Measurements from ENCODE around the gene EEPD1. TPM values are rescaled to one million over a fixed set of nuclear protein-coding genes. Genes with fewer than 3 reads are reported as not detected.
A peak's percentile ranks its signal among the peaks of the same experiment; 100 is the strongest.

Gene EEPD1
- total and polyA plus RNA-seq, 2 donors = 16.9 to 32.8 TPM

GRCh38 chr7:36204044-36204663, 51.1 kb downstream of the EEPD1 start:
- WGBS = 84% methylated on average over 5 of the region's 5 CpGs
- peaks cover 46 to 80% of the 10 kb centered on the region in 2 donors for H3K4me1 ChIP-seq (ENCODE audit: control insufficient read depth in 2 of 2, insufficient read depth in 2 of 2, low read length in 2 of 2)
- no peak for DNase-seq (ENCODE audit: low read depth in 6 of 9, low spot score in 9 of 9)
- no peak overlapping the region for H3K27ac ChIP-seq (ENCODE audit: low read depth in 1 of 2, low read length in 1 of 2)
- H3K4me3 ChIP-seq (ENCODE audit: low read length in 2 of 2) = no peak overlapping the region
- no peaks in the 10 kb centered on the region for H3K36me3 ChIP-seq (ENCODE audit: control insufficient read depth in 2 of 2, insufficient read depth in 2 of 2, low read length in 1 of 2)
- H3K9me3 ChIP-seq (ENCODE audit: control insufficient read depth in 2 of 2, insufficient read depth in 1 of 2, low read length in 1 of 2) = no peaks in the 10 kb centered on the region
- H3K27me3 ChIP-seq (ENCODE audit: control insufficient read depth in 2 of 2, insufficient read depth in 1 of 2, low read length in 1 of 2) = no peaks in the 10 kb centered on the region

DNA sequence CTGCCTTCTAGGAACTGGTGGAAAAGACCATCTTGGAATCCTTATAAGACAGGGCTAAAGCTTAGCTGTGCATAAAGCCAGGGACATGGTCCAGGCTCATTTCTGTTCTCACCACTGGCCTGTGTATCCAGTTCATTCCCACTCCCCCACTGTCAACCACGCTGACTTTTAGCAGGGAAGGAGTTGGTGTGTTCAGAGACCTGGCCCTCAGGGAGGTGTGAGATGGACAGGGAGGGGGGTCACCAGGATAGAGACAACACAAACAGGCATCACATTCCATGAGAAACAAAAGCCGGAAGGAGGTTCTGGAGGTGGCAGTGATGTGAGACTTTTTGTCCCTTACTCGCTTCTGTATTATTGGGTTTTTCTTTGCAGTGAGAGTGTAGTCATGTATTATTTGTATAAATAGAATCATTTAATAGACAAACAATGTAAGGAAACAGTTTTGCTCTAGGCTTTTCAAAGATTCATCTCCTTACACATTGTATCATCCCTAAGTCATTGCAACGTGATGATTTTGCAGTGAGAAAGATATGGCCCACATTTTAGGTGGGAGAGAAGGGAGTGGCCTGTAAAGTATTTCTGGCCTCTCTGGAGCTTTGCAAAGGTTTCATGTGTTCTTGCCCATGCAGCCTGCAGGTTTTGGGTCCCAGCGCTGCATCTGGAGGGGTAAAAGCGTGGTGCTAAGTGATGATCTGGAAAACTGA, 52.0 kb downstream of the EEPD1 start:
- H3K4me3 ChIP-seq (ENCODE audit: low read length in 2 of 2) = no peak overlapping the region
- no peaks in the 10 kb centered on the region for H3K36me3 ChIP-seq (ENCODE audit: control insufficient read depth in 2 of 2, insufficient read depth in 2 of 2, low read length in 1 of 2)
- no peak overlapping the region for H3K27ac ChIP-seq (ENCODE audit: low read depth in 1 of 2, low read length in 1 of 2)
- H3K27me3 ChIP-seq (ENCODE audit: control insufficient read depth in 2 of 2, insufficient read depth in 1 of 2, low read length in 1 of 2) = no peaks in the 10 kb centered on the region
- H3K4me1 ChIP-seq (ENCODE audit: control insufficient read depth in 2 of 2, insufficient read depth in 2 of 2, low read length in 2 of 2) = peaks cover 55 to 85% of the 10 kb centered on the region in 2 donors
- no peak for DNase-seq (ENCODE audit: low read depth in 6 of 9, low spot score in 9 of 9)
- H3K9me3 ChIP-seq (ENCODE audit: control insufficient read depth in 2 of 2, insufficient read depth in 1 of 2, low read length in 1 of 2) = no peaks in the 10 kb centered on the region
- WGBS = 97% methylated on average over 6 of the region's 6 CpGs

GRCh38 chr7:36205803-36206202, 52.7 kb downstream of the EEPD1 start:
- Histone ChIP-seq H3K9me3 (ENCODE audit: control insufficient read depth in 2 of 2, insufficient read depth in 1 of 2, low read length in 1 of 2) (no peaks in the 10 kb centered on the region), H3K4me1 (ENCODE audit: control insufficient read depth in 2 of 2, insufficient read depth in 2 of 2, low read length in 2 of 2) (peaks cover 60 to 91% of the 10 kb centered on the region in 2 donors), H3K27me3 (ENCODE audit: control insufficient read depth in 2 of 2, insufficient read depth in 1 of 2, low read length in 1 of 2) (no peaks in the 10 kb centered on the region), H3K4me3 (ENCODE audit: low read length in 2 of 2) (no peak overlapping the region), H3K36me3 (ENCODE audit: control insufficient read depth in 2 of 2, insufficient read depth in 2 of 2, low read length in 1 of 2) (no peaks in the 10 kb centered on the region), H3K27ac (ENCODE audit: low read depth in 1 of 2, low read length in 1 of 2) (no peak overlapping the region)
- WGBS = 98% methylated on average over 6 of the region's 6 CpGs
- DNase-seq (ENCODE audit: low read depth in 6 of 9, low spot score in 9 of 9) = no peak

GRCh38 chr7:36207451-36208291, 54.6 kb downstream of the EEPD1 start:
- peak in 5 of 9 donors; percentile 22 to 73 (median 45) for DNase-seq (ENCODE audit: low read depth in 6 of 9, low spot score in 9 of 9)
- no peaks in the 10 kb centered on the region for H3K27me3 ChIP-seq (ENCODE audit: control insufficient read depth in 2 of 2, insufficient read depth in 1 of 2, low read length in 1 of 2)
- no peak overlapping the region for H3K4me3 ChIP-seq (ENCODE audit: low read length in 2 of 2)
- H3K4me1 ChIP-seq (ENCODE audit: control insufficient read depth in 2 of 2, insufficient read depth in 2 of 2, low read length in 2 of 2) = peaks cover 56 to 84% of the 10 kb centered on the region in 2 donors
- H3K27ac ChIP-seq (ENCODE audit: low read depth in 1 of 2, low read length in 1 of 2) = peak overlapping the region; percentile 62 to 95
- no peaks in the 10 kb centered on the region for H3K9me3 ChIP-seq (ENCODE audit: control insufficient read depth in 2 of 2, insufficient read depth in 1 of 2, low read length in 1 of 2)
- no peaks in the 10 kb centered on the region for H3K36me3 ChIP-seq (ENCODE audit: control insufficient read depth in 2 of 2, insufficient read depth in 2 of 2, low read length in 1 of 2)
- 34% methylated on average over 10 of the region's 10 CpGs for WGBS

GRCh38 chr7:36208426-36208825, 55.4 kb downstream of the EEPD1 start:
- Histone ChIP-seq H3K4me1 (ENCODE audit: control insufficient read depth in 2 of 2, insufficient read depth in 2 of 2, low read length in 2 of 2) (peaks cover 49 to 76% of the 10 kb centered on the region in 2 donors), H3K27ac (ENCODE audit: low read depth in 1 of 2, low read length in 1 of 2) (peak overlapping the region; percentile 75 to 95), H3K9me3 (ENCODE audit: control insufficient read depth in 2 of 2, insufficient read depth in 1 of 2, low read length in 1 of 2) (no peaks in the 10 kb centered on the region), H3K36me3 (ENCODE audit: control insufficient read depth in 2 of 2, insufficient read depth in 2 of 2, low read length in 1 of 2) (no peaks in the 10 kb centered on the region), H3K4me3 (ENCODE audit: low read length in 2 of 2) (peak overlapping the region in 1 of 2 donors; percentile 3), H3K27me3 (ENCODE audit: control insufficient read depth in 2 of 2, insufficient read depth in 1 of 2, low read length in 1 of 2) (no peaks in the 10 kb centered on the region)
- no peak for DNase-seq (ENCODE audit: low read depth in 6 of 9, low spot score in 9 of 9)

GRCh38 chr7:36208997-36209813, 56.2 kb downstream of the EEPD1 start:
- peak overlapping the region; percentile 82 to 95 for H3K27ac ChIP-seq (ENCODE audit: low read depth in 1 of 2, low read length in 1 of 2)
- H3K4me1 ChIP-seq (ENCODE audit: control insufficient read depth in 2 of 2, insufficient read depth in 2 of 2, low read length in 2 of 2) = peaks cover 45 to 71% of the 10 kb centered on the region in 2 donors
- no peaks in the 10 kb centered on the region for H3K36me3 ChIP-seq (ENCODE audit: control insufficient read depth in 2 of 2, insufficient read depth in 2 of 2, low read length in 1 of 2)
- H3K9me3 ChIP-seq (ENCODE audit: control insufficient read depth in 2 of 2, insufficient read depth in 1 of 2, low read length in 1 of 2) = no peaks in the 10 kb centered on the region
- no peaks in the 10 kb centered on the region for H3K27me3 ChIP-seq (ENCODE audit: control insufficient read depth in 2 of 2, insufficient read depth in 1 of 2, low read length in 1 of 2)
- H3K4me3 ChIP-seq (ENCODE audit: low read length in 2 of 2) = no peak overlapping the region
- WGBS = 49% methylated on average over 9 of the region's 9 CpGs
- DNase-seq (ENCODE audit: low read depth in 6 of 9, low spot score in 9 of 9) = peak in 7 of 9 donors; percentile 36 to 86 (median 72)

DNA sequence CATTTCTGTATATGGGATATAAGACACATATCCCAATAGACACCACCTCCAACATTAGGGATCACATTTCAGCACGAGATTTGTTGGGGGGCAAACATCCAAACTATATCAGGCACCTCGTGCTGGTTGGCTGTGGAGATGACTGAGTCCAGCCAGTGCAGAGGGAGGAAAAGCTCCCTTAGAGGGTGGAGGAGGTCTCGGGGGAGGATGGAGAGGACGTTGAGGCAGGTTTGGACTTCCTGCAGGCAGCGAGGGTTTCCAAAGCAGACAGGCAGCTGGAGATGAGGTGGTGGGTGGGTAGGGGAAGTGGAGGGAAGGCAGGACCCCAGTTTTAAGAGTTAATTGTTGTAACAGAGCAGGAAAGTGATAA, 56.7 kb downstream of the EEPD1 start:
- Histone ChIP-seq H3K9me3 (ENCODE audit: control insufficient read depth in 2 of 2, insufficient read depth in 1 of 2, low read length in 1 of 2) (no peaks in the 10 kb centered on the region), H3K27ac (ENCODE audit: low read depth in 1 of 2, low read length in 1 of 2) (peak overlapping the region; percentile 82 to 95), H3K27me3 (ENCODE audit: control insufficient read depth in 2 of 2, insufficient read depth in 1 of 2, low read length in 1 of 2) (no peaks in the 10 kb centered on the region), H3K36me3 (ENCODE audit: control insufficient read depth in 2 of 2, insufficient read depth in 2 of 2, low read length in 1 of 2) (no peaks in the 10 kb centered on the region), H3K4me3 (ENCODE audit: low read length in 2 of 2) (no peak overlapping the region), H3K4me1 (ENCODE audit: control insufficient read depth in 2 of 2, insufficient read depth in 2 of 2, low read length in 2 of 2) (peaks cover 40 to 69% of the 10 kb centered on the region in 2 donors)
- 47% methylated on average over 5 of the region's 5 CpGs for WGBS
- DNase-seq (ENCODE audit: low read depth in 6 of 9, low spot score in 9 of 9) = peak in 3 of 9 donors; percentile 29 to 53 (median 33)

DNA sequence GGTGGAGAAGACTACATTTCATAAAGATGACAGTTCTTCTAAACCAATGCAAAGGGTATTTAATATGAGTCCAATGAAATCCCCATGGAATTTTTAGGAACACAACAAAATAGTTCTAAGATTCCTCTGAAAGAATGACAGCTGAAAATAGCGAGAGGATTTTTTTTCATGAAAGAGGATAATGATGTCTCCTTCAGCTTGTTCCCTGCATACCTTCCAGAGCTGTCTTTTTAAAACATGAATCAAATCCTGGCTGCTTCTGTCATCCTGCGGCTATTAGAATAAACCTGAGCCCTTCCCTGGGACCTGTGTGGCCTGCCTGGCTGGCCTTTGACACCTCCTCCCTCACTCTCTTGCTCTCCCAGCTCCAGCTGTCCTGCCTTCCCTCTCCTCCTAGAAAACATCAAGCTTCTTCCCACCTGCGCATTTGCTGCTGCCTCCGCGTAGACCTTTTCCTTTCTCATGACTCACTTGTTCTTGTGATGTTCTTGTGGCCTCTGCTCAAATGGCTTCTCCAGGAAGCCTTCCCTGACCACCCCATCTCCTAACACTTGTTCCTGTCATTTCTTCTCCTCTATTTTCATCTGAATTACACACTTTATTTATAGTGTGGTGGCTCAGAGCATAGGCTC, 57.4 kb downstream of the EEPD1 start:
- Histone ChIP-seq H3K4me3 (ENCODE audit: low read length in 2 of 2) (no peak overlapping the region), H3K9me3 (ENCODE audit: control insufficient read depth in 2 of 2, insufficient read depth in 1 of 2, low read length in 1 of 2) (no peaks in the 10 kb centered on the region), H3K27me3 (ENCODE audit: control insufficient read depth in 2 of 2, insufficient read depth in 1 of 2, low read length in 1 of 2) (no peaks in the 10 kb centered on the region), H3K27ac (ENCODE audit: low read depth in 1 of 2, low read length in 1 of 2) (peak overlapping the region in 1 of 2 donors; percentile 95), H3K36me3 (ENCODE audit: control insufficient read depth in 2 of 2, insufficient read depth in 2 of 2, low read length in 1 of 2) (no peaks in the 10 kb centered on the region), H3K4me1 (ENCODE audit: control insufficient read depth in 2 of 2, insufficient read depth in 2 of 2, low read length in 2 of 2) (peaks cover 38 to 64% of the 10 kb centered on the region in 2 donors)
- DNase-seq (ENCODE audit: low read depth in 6 of 9, low spot score in 9 of 9) = no peak
- WGBS = 94% methylated on average over 5 of the region's 5 CpGs

Data from thymus (tissue), 11 donors.